VCaP (cell line): ENCODE results near the gene ZNF664.

Experiments used
- H3K27ac ChIP-seq: fragments of 450-650 bp; 2 replicates; pipeline ENCODE4 v1.5.1; 2017
- CTCF ChIP-seq: fragments of 450-650 bp; conservative IDR thresholded peaks from 2 replicates; pipeline ENCODE4 v1.5.1; 2017; ENCODE audit warnings: mild to moderate bottlenecking, moderate library complexity

ZNF664 gene

GRCh38 chr12:123948401-123948795 is 24.6 kb upstream of the ZNF664 start:
- TF ChIP-seq CTCF = no peak
- H3K27ac ChIP-seq = no peak overlapping the region

- no peak for TF ChIP-seq CTCF
- no peak overlapping the region for H3K27ac ChIP-seq
Observed at GRCh38 chr12:123948796-123949769, 23.9 kb upstream of the ZNF664 start.

GRCh38 chr12:123949770-123950165 is 23.2 kb upstream of the ZNF664 start:
- no peak overlapping the region for H3K27ac ChIP-seq
- no peak for TF ChIP-seq CTCF

- no peak overlapping the region for H3K27ac ChIP-seq
- no peak for TF ChIP-seq CTCF
Observed at GRCh38 chr12:123950476-123951349, 22.3 kb upstream of the ZNF664 start.

- no peak for TF ChIP-seq CTCF
- peak overlapping the region; percentile 55; the same call in 1 of the 2 replicates for H3K27ac ChIP-seq
Observed at GRCh38 chr12:123951467-123951866, 21.5 kb upstream of the ZNF664 start.

- no peak for TF ChIP-seq CTCF
- peak overlapping the region; percentile 55 for H3K27ac ChIP-seq
Observed at GRCh38 chr12:123952037-123952436, 21.0 kb upstream of the ZNF664 start.
